ENCODE results near the gene GRIP2. TPM values are rescaled to one million over a fixed set of nuclear protein-coding genes. Genes with fewer than 3 reads are reported as not detected.

GRIP2 gene
- polyA plus RNA-seq, 3 donors = 0.14 to 3.7 (median 0.49) TPM

DNA sequence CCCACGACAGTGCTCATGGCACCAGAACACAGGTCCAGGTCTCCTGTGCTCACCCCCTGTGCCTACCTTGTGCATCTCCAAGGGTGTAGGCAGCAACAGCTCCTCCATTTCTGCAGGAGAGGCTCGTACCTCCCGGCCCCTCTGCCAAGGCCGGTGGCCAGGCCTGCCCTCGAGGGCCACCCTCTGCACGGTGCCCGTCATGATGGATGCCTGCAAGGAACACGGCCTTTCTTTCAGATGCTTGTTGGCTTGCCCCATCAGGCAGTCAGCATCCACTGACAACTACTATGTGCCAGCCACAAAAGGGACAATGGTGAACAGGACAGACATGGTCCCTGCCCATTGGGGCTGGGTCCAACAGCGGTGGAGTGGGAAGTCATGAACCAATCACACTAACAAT, 43.8 kb downstream of the GRIP2 start:
- H3K27ac ChIP-seq (ENCODE audit: low read depth, low read length) = no peak overlapping the region
- WGBS, 3 donors = 87 to 94% (median 94%) methylated on average over 9 of the region's 9 CpGs

GRCh38 chr3:14494973-14495300, 45.2 kb downstream of the GRIP2 start:
- WGBS, 3 donors = 75 to 88% (median 79%) methylated on average over 5 of the region's 5 CpGs
- no peak overlapping the region for H3K27ac ChIP-seq (ENCODE audit: low read depth, low read length)

DNA sequence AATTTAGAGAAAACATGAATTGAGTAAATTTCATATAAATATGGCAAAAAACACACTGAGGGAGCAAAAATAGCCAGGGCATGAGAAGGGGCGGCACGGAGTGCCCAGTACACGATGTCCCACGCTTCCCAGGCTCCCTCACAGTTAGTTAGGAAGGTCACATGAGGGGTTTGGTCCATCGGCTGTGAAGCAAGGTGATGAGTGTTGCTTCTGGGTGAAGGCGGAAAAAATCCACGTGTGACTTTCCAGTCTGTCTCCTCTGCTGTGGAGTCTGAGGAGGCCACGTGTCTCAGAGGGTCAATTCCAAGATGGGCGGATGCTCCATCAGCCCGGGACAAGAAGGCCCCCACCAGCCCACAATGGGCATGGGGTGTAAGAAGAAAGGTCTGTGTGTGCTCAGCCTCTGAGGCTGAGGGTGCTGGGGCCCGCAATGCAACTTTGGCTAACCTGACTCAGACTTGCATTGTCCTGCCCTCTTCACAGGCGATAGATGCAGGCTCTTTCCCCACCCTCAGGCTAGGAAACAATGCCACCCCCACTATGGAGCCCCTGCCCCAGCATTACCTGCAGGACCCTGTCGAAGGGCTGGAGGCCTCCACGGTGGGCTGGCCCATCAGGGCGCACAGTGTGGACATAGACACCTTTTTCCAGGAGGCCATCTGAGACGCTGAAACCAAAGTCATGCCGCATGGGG, 45.7 kb downstream of the GRIP2 start:
- H3K27ac ChIP-seq (ENCODE audit: low read depth, low read length) = no peak overlapping the region
- WGBS, 3 donors = 85 to 94% (median 91%) methylated on average over 17 of the region's 17 CpGs

GRCh38 chr3:14492948-14493881, 46.9 kb downstream of the GRIP2 start:
- H3K27ac ChIP-seq (ENCODE audit: low read depth, low read length) = no peak overlapping the region
- WGBS, 3 donors = 84 to 93% (median 92%) methylated on average over 31 of the region's 31 CpGs

GRCh38 chr3:14491396-14492190, 48.5 kb downstream of the GRIP2 start:
- WGBS, 3 donors = 82 to 92% (median 88%) methylated on average over 17 of the region's 17 CpGs
- H3K27ac ChIP-seq (ENCODE audit: low read depth, low read length) = no peak overlapping the region

DNA sequence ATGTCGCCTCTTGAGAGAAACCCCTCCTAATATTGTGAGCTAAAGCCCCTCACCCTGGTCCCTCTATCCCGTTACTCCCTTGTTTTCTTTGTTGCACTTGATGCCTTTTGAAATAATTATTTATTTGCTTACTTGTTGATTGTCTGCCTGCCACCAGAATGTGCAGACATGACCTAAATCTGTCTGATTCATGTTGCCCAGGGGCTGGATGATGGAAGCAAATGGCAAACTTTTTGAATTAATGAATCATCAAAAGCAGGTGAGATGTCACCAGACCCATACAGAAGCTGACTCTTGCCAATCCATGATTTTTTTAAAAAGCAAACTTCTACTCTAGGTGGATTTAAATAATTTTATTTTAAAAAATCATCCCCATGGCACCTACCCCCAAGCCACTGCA, 49.3 kb downstream of the GRIP2 start:
- no peak overlapping the region for H3K27ac ChIP-seq (ENCODE audit: low read depth, low read length)
- WGBS, 3 donors = 82 to 97% (median 97%) methylated on average over 2 of the region's 2 CpGs

- no peak overlapping the region for H3K27ac ChIP-seq (ENCODE audit: low read depth, low read length)
- WGBS, 3 donors = 76 to 91% (median 89%) methylated on average over 3 to 4 of the region's 4 CpGs
Observed at GRCh38 chr3:14490255-14490654, 49.9 kb downstream of the GRIP2 start.

DNA sequence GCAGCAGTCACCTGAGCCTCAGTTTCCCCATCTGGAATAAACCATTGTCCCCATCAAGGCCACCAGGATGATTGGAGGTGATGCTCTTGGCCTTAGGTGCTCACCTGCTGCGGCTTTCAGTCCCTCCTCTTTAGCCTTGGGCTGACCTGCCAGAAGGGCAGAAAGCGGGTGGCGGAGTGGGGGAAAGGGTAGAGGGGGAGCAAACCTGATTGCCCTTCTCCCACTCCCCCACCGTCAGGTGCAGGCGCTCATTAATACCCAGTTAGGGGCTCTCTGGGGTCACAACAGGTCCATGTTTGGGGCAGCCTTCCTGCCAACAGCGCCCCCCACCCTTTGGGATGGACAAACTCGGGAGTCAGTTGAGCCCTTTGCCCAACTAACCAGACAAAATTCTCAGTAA, 50.5 kb downstream of the GRIP2 start:
- H3K27ac ChIP-seq (ENCODE audit: low read depth, low read length) = no peak overlapping the region
- 63 to 97% (median 96%) methylated on average over 7 of the region's 7 CpGs for WGBS, 3 donors

DNA sequence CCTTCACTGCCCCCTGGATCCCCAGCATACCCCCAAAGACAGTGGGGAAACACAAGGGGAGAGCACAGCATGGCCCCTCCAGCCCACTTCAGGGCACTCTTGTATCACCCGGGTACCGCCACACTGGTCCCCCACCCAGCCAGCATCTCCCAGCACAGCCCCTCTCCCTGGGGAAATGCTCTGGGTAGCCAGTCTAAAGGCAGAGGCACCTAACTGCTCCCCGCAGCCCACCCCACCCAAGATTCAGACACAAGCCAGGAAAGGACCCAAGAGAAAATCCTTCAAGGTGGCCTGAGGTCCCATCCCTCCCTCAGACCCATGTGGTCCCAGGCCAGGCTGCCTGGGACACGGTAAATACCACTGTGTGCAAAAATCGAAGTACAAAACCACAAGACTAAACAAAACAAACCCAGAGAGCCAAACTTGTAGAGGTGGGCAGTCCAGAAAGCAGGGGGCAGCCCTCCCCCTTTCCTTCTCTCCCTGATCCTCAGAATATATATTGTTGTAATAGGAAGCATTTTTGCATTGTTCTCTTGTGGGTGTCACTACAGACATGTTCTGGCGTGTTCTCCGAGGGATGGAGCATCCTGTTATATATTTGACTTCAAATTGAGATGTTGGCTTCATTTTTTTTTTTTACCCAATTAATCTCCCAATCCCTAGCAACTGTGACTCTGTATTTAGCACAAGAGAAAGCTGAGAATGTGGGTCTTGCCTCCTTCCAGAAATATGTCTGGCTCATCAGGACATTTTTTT, 51.7 kb downstream of the GRIP2 start:
- no peak overlapping the region for H3K27ac ChIP-seq (ENCODE audit: low read depth, low read length)
- WGBS, 3 donors = 57 to 64% (median 63%) methylated on average over 7 of the region's 7 CpGs

GRCh38 chr3:14487821-14488220, 52.3 kb downstream of the GRIP2 start:
- whole genome bisulfite sequencing, 3 donors = 77 to 84% (median 82%) methylated on average over 7 of the region's 7 CpGs
- H3K27ac ChIP-seq (ENCODE audit: low read depth, low read length) = no peak overlapping the region

GRCh38 chr3:14487086-14487485, 53.1 kb downstream of the GRIP2 start:
- 82 to 96% (median 93%) methylated on average over 8 of the region's 8 CpGs for WGBS, 3 donors
- H3K27ac ChIP-seq (ENCODE audit: low read depth, low read length) = no peak overlapping the region

GRCh38 chr3:14486460-14486859, 53.7 kb downstream of the GRIP2 start:
- no peak overlapping the region for H3K27ac ChIP-seq (ENCODE audit: low read depth, low read length)
- 87 to 90% (median 90%) methylated on average over 5 of the region's 5 CpGs for WGBS, 3 donors

DNA sequence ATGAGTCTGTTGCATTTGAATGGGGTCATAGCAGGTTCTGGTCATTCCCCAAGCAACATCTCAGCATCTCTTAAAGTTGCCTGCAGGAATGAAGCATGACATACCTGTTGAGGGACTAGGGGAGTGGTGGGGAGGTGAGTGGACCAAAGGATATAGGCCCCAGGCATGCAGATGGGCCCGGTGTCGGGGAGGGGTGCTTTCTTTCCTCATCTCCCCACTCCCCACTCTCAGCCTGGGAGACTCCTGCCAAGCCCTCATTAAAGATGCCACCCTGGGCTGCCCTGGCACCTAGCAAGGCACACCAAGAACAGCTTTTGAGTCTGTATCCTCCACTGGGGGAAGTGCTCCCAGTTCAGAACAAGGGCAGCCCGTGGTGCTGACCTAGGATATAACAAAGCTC, 54.2 kb downstream of the GRIP2 start:
- WGBS, 3 donors = 76 to 91% (median 88%) methylated on average over 3 of the region's 3 CpGs

DNA sequence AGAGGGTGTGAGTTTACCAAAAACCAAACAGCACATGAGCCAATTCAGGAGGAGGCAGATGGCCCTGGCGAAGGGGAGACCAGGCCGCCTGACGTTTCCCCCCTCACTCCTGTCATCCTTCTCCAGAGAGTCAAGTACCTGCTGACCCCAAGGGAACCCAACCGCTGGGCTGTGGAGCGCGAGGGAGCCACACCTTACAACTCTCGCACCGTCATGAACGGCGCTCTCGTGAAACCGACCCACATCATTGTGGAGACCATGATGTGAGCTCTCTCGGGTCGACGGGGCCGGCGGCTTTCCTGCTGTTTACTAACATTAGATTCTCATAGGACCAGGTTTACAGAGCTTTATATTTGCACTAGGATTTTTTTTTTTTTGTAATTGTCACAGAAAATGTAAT, 55.4 kb downstream of the GRIP2 start:
- 85 to 92% (median 90%) methylated on average over 17 of the region's 17 CpGs for WGBS, 3 donors

More for the DNA sequence above, 54.2 kb downstream of the GRIP2 start:
- no peak overlapping the region for H3K27ac ChIP-seq (ENCODE audit: low read depth, low read length)

GRCh38 chr3:14483286-14483685, 56.9 kb downstream of the GRIP2 start:
- WGBS, 3 donors = 83 to 100% (median 95%) methylated on average over 1 of the region's 1 CpG

More for the DNA sequence above, 55.4 kb downstream of the GRIP2 start:
- no peak overlapping the region for H3K27ac ChIP-seq (ENCODE audit: low read depth, low read length)

GRCh38 chr3:14482271-14482721, 57.8 kb downstream of the GRIP2 start:
- WGBS, 3 donors = 51 to 83% (median 59%) methylated on average over 2 of the region's 2 CpGs
- no peak overlapping the region for H3K27ac ChIP-seq (ENCODE audit: low read depth, low read length)

More at GRCh38 chr3:14483286-14483685, 56.9 kb downstream of the GRIP2 start:
- no peak overlapping the region for H3K27ac ChIP-seq (ENCODE audit: low read depth, low read length)

DNA sequence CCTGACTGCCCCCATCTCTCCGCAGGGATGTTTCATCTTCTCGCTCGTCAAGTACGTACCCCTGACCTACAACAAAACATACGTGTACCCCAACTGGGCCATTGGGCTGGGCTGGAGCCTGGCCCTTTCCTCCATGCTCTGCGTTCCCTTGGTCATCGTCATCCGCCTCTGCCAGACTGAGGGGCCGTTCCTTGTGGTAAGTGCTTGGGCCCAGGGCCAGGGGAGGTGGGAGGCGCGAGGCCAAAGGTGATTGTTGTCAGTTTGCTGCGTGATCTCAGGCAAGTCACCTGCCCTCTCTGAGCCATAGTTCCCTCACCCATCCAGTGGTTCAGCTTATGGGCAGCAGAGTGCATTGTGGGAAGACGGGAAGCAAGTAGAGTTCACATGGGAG, 58.5 kb downstream of the GRIP2 start:
- WGBS, 3 donors = 89 to 92% (median 90%) methylated on average over 13 of the region's 13 CpGs
- H3K27ac ChIP-seq (ENCODE audit: low read depth, low read length) = no peak overlapping the region

GRCh38 chr3:14481018-14481645, 59.0 kb downstream of the GRIP2 start:
- 88 to 94% (median 91%) methylated on average over 10 of the region's 10 CpGs for WGBS, 3 donors
- H3K27ac ChIP-seq (ENCODE audit: low read depth, low read length) = no peak overlapping the region
